ENCODE results near the gene SSU72.

GRCh38 chr1:1583347-1584010 is 8.8 kb upstream of the SSU72 start:
- TF ChIP-seq, protein P1, sequence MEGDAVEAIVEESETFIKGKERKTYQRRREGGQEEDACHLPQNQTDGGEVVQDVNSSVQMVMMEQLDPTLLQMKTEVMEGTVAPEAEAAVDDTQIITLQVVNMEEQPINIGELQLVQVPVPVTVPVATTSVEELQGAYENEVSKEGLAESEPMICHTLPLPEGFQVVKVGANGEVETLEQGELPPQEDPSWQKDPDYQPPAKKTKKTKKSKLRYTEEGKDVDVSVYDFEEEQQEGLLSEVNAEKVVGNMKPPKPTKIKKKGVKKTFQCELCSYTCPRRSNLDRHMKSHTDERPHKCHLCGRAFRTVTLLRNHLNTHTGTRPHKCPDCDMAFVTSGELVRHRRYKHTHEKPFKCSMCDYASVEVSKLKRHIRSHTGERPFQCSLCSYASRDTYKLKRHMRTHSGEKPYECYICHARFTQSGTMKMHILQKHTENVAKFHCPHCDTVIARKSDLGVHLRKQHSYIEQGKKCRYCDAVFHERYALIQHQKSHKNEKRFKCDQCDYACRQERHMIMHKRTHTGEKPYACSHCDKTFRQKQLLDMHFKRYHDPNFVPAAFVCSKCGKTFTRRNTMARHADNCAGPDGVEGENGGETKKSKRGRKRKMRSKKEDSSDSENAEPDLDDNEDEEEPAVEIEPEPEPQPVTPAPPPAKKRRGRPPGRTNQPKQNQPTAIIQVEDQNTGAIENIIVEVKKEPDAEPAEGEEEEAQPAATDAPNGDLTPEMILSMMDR (IDR thresholded peaks at IDR 0.05; ENCODE audit: low read length), result no peak
- TF ChIP-seq EZH2 (IDR thresholded peaks at IDR 0.05; ENCODE audit: borderline replicate concordance, low read length), result no peak

Measured in OCI-LY1 (cell line).